ENCODE data around the gene CMPK1. TPM values are rescaled to one million over a fixed set of nuclear protein-coding genes. Genes with fewer than 3 reads are reported as not detected.
"Not testable (repeated sequence)": the region's sequence is repeated elsewhere in the genome, so short reads cannot be mapped to it uniquely, and the experiment has no call there.

Gene CMPK1
- total RNA-seq, 1 donor: 120 TPM

- DNase-seq (ENCODE audit: low read depth): peak; percentile 19
- TF ChIP-seq CTCF (IDR thresholded peaks at IDR 0.05; ENCODE audit: insufficient read depth, low read depth, low read length): no peak
- no peak overlapping the region for H3K4me3 ChIP-seq (ENCODE audit: low read depth, low read length)
Measured at GRCh38 chr1:47317841-47318240, 15.7 kb upstream of the CMPK1 start.

GRCh38 chr1:47319968-47320367 is 13.6 kb upstream of the CMPK1 start:
- H3K4me3 ChIP-seq (ENCODE audit: low read depth, low read length); DNase-seq (ENCODE audit: low read depth): not testable (repeated sequence)

- TF ChIP-seq CTCF (IDR thresholded peaks at IDR 0.05; ENCODE audit: insufficient read depth, low read depth, low read length): no peak
- DNase-seq (ENCODE audit: low read depth): no peak
- no peak overlapping the region for H3K4me3 ChIP-seq (ENCODE audit: low read depth, low read length)
Measured at GRCh38 chr1:47323599-47324031, 10.0 kb upstream of the CMPK1 start.

GRCh38 chr1:47324682-47325081 is 8.9 kb upstream of the CMPK1 start:
- no peak for TF ChIP-seq CTCF (IDR thresholded peaks at IDR 0.05; ENCODE audit: insufficient read depth, low read depth, low read length)
- no peak overlapping the region for H3K4me3 ChIP-seq (ENCODE audit: low read depth, low read length)
- DNase-seq (ENCODE audit: low read depth): no peak

GRCh38 chr1:47325528-47325927 is 8.1 kb upstream of the CMPK1 start:
- no peak overlapping the region for H3K4me3 ChIP-seq (ENCODE audit: low read depth, low read length)
- no peak for TF ChIP-seq CTCF (IDR thresholded peaks at IDR 0.05; ENCODE audit: insufficient read depth, low read depth, low read length)
- DNase-seq (ENCODE audit: low read depth): no peak

GRCh38 chr1:47326271-47326670 is 7.3 kb upstream of the CMPK1 start:
- H3K4me3 ChIP-seq (ENCODE audit: low read depth, low read length): no peak overlapping the region
- no peak for DNase-seq (ENCODE audit: low read depth)
- TF ChIP-seq CTCF (IDR thresholded peaks at IDR 0.05; ENCODE audit: insufficient read depth, low read depth, low read length): no peak

GRCh38 chr1:47328992-47329391 is 4.6 kb upstream of the CMPK1 start:
- no peak for DNase-seq (ENCODE audit: low read depth)
- no peak overlapping the region for H3K4me3 ChIP-seq (ENCODE audit: low read depth, low read length)
- no peak for TF ChIP-seq CTCF (IDR thresholded peaks at IDR 0.05; ENCODE audit: insufficient read depth, low read depth, low read length)
